ENCODE data around the gene TAS2R46.
A peak's percentile ranks its signal among the peaks of the same experiment; 100 is the strongest.
"Not testable (repeated sequence)": the region's sequence is repeated elsewhere in the genome, so short reads cannot be mapped to it uniquely, and the experiment has no call there.

Gene TAS2R46, protein sequence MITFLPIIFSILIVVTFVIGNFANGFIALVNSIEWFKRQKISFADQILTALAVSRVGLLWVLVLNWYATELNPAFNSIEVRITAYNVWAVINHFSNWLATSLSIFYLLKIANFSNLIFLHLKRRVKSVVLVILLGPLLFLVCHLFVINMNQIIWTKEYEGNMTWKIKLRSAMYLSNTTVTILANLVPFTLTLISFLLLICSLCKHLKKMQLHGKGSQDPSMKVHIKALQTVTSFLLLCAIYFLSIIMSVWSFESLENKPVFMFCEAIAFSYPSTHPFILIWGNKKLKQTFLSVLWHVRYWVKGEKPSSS

DNA sequence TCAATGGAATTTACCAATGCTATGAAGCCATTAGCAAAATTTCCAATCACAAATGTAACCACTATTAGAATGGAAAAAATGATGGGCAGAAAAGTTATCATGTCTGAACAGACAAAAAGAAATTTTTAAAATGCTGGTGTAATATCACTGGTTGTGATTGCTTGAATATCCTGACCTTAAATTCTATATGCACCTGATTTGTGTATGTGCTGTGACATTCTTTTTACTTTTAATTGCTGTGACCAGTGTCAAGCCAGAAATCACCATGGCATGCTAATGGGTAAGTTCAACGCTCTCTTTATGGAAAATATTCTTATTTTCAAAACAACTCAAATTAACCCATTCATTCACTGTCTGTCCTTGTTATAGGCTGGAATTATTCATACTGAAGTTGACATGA lies at the start of gene TAS2R46:
Gene TAS2R46 (minus strand): TSS at position 101 of the 400 bp plus-strand sequence. CDS start 0 bp downstream, at position 101.
- DNase-seq (ENCODE audit: insufficient read length, low spot score); FAIRE-seq: not testable (repeated sequence)

DNA sequence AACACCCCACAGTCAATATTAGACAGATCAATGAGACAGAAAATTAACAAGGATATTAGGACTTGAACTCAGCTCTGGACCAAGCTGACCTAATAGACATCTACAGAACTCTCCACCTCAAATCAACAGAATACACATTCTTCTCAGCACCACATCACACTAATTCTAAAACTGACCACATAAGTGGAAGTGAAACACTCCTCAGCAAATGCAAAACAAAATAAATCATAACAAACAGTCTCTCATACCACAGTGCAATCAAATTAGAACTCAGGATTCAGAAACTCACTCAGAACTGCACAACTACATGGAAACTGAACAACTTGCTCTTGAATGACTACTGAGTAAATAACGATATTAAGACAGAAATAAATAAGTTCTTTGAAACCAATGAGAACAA lies 49.1 kb upstream of the TAS2R46 start:
- not testable (repeated sequence) for FAIRE-seq; DNase-seq (ENCODE audit: insufficient read length, low spot score)

DNA sequence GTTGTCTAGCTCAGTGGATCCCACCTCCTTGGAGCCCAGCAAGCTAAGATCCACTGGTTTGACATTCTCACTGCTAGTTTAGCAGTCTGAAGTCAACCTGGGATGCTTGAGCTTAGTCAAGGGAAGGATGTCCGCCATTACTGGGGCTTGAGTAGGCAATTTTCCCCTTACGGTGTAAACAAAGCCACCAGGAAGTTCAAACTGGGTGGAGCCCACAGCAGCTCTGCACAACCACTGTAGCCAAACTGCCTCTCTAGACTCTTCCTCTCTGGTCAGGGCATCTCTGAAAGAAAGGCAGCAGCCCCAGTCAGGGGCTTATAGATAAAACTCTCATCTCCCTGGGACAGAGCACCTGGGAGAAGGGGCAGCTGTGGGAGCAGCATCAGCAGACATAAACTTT lies 46.8 kb upstream of the TAS2R46 start:
- TF ChIP-seq, protein P1, sequence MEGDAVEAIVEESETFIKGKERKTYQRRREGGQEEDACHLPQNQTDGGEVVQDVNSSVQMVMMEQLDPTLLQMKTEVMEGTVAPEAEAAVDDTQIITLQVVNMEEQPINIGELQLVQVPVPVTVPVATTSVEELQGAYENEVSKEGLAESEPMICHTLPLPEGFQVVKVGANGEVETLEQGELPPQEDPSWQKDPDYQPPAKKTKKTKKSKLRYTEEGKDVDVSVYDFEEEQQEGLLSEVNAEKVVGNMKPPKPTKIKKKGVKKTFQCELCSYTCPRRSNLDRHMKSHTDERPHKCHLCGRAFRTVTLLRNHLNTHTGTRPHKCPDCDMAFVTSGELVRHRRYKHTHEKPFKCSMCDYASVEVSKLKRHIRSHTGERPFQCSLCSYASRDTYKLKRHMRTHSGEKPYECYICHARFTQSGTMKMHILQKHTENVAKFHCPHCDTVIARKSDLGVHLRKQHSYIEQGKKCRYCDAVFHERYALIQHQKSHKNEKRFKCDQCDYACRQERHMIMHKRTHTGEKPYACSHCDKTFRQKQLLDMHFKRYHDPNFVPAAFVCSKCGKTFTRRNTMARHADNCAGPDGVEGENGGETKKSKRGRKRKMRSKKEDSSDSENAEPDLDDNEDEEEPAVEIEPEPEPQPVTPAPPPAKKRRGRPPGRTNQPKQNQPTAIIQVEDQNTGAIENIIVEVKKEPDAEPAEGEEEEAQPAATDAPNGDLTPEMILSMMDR (IDR thresholded peaks at IDR 0.05; ENCODE audit: insufficient read depth, missing control alignments) = no peak
- FAIRE-seq = no peak

DNA sequence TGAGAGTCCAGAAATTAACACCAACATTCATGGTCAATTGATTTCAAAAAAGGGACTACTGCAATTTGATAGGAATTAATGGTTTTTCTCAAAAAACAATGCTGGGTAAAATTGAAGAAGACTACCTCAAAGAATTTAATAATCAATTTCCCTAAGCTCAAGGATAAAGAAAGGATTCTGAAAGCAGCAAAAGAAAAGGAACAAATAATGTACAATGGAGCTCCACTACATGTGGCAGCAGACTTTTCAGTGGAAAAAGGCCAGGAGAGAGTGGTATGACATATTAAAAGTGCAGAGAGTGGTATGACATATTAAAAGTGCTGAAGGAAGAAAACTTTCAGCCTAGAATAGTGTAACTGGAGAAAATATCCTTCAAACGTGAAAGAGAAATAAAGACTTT lies 45.6 kb upstream of the TAS2R46 start:
- TF ChIP-seq, protein P1 (IDR thresholded peaks at IDR 0.05; ENCODE audit: insufficient read depth, missing control alignments) = no peak
- FAIRE-seq (no peak), DNase-seq (ENCODE audit: insufficient read length, low spot score) (no peak)

More for the DNA sequence above, 46.8 kb upstream of the TAS2R46 start:
- no peak for DNase-seq (ENCODE audit: insufficient read length, low spot score)

DNA sequence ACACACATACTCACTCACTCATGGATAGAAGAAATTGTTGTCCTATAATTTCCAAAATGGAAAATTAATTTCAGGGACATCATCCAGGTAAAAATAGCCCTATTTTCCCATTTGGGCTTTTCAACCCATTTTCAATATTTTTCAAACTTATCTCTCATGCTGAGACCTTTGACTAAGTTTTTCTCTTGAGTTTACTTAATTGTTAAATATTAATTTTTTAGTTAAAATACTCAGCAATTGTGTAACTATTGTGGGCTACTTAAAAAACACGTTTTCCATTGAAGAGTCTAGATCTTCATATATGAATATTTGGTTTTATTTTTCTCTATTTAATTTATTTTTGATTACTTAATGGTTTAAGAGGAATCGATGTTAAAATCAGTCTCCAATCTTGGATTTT lies 44.2 kb upstream of the TAS2R46 start:
- no peak for DNase-seq (ENCODE audit: insufficient read length, low spot score)
- FAIRE-seq = no peak
- TF ChIP-seq, protein P1 (IDR thresholded peaks at IDR 0.05; ENCODE audit: insufficient read depth, missing control alignments) = no peak

DNA sequence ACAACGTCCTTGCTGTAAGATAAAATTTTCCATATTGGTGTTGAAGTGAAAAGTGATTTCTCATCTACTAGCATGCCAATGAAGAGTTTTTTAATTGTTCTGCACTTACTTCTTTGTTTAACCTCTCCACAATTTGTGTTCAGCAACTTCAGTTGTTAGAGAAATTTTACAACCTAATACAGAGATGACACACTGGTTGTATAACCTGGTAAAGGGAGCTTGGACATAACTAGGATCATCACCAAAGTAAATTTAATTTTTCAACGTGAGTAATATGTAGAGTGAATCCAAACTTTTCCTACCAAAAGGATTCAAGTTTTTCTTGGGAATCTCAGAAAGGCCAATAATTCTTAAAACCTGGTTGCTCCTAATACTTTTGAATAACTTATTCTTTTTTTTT lies 43.5 kb upstream of the TAS2R46 start:
- TF ChIP-seq, protein P1 (IDR thresholded peaks at IDR 0.05; ENCODE audit: insufficient read depth, missing control alignments) = no peak
- FAIRE-seq = no peak
- no peak for DNase-seq (ENCODE audit: insufficient read length, low spot score)

DNA sequence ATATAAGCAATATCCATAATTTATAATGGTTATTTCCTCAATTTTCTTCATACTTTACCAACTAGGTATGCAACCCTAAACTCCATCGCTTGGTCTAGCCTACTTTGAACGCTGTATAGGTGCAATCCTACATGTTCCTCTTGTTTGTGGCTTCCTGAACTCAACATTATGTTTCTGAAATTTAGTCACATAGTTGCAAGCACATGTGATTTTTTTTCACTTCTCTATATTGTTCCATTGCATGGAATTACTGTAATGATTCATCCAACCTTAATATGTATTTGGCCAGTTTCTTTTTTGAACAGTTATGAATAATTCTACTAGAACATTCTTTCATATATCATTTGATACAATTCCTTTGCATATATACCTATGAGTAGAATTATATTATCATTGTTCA lies 32.8 kb upstream of the TAS2R46 start:
- peak; percentile 89 for FAIRE-seq

DNA sequence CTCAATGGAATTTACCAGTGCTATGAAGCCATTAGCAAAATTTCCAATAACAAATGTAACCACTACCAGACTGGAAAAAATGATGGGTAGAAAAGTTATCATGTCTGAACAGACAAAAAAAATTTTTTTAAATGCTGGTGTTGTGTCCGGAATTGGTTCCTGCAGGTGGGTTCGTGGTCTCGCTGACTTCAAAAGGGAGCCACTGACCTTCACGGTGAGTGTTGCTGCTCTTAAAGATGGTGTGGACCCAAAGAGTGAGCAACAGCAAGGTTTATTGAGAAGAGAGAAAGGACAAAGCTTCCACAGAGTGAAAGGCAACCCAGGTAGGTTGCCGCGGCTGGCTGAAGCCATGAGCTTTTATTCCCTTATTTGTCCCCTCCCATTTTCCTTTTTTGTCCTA lies 30.0 kb upstream of the TAS2R46 start, which contains the start of gene TAS2R43:
Gene TAS2R43 (minus strand): TSS at position 186 of the 400 bp plus-strand sequence. CDS start 84 bp downstream, at position 102.
- TF ChIP-seq, protein P1 (IDR thresholded peaks at IDR 0.05; ENCODE audit: insufficient read depth, missing control alignments) = no peak
- FAIRE-seq = no peak
- DNase-seq (ENCODE audit: insufficient read length, low spot score) = no peak

More for the DNA sequence above, 32.8 kb upstream of the TAS2R46 start:
- not testable (repeated sequence) for DNase-seq (ENCODE audit: insufficient read length, low spot score)

DNA sequence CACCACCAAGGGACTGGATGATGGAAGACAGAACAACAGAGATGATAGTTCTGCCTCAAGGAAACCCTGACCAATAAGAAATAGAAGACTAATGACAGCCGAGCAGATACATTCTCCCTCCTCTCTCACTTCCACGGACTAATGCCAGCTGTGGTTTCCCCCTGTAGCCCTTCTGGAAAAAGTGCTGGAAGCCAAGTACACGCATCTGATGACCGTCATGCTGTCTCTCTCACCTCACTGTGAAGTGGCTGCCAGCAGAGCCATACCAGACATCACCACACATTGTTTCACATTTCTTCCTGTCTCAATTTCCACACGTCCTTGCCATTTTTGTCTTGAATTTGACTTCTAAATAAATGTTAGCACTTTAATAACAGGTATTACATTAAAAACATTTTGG lies 27.2 kb upstream of the TAS2R46 start:
- DNase-seq (ENCODE audit: insufficient read length, low spot score) (no peak), FAIRE-seq (no peak)
- TF ChIP-seq, protein P1 (IDR thresholded peaks at IDR 0.05; ENCODE audit: insufficient read depth, missing control alignments) = no peak

All from D721Med (cell line).